Sigmoid colon (tissue), 4 donors: ENCODE data around the gene AUTS2.

ENCODE experiments used
- POLR2AphosphoS5 ChIP-seq, 4 donors: sonication (generic); formaldehyde crosslinking; IDR thresholded peaks; one replicate each; pipeline ENCODE4 v1.6.1; 2017; ENCODE audit warnings: antibody characterized with exemption in 4 of 4
- TF ChIP-seq, protein P1 (sequence below), 4 experiments: fragments of 450-650 bp in 3 of 4; fragments of 200-600 bp in 1 of 4; IDR thresholded peaks; one replicate each; pipeline ENCODE4 v1.5.1; 2016 to 2019; ENCODE audit warnings: antibody characterized with exemption in 4 of 4, mild to moderate bottlenecking in 3 of 4, moderate library complexity in 2 of 4

DNA sequence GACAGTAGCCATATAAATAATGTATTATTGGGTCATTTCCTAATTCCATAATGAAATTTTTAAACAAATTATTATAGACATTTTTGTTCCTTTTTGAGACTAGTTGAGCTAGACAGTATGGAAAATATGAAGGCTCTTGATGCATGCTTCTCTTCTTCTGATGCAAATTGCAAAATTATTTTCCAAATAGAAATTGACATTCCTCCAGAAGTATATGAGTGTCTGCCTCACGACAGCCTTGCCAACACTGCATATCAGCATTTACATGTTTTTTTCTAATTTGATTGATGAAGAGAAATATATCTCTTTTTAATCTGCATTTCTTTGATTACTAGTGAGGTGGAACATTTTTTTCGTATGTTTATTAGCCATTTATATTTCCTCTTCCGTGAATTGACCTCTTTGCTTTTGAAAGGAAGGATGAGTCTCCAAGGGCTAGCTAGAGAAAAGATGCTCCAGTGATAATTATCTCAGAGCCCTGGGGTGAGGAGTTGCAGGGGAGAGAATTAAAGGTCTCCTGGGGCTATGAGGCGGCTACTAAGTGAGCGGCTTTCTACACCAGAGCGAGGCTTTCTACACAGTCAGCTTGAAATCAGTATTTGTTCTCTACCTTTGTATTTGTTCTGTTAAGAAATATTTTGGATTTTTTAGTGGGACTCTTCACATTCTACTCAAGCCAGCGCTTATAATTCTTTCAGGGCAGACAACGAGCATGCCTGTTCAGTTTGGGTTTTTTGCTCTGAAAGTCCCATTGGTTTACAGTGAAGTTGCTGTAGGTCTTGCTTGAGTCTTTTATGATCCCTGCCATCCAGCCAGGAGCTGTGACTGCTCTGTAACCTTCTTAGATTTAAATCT lies 821.5 kb downstream of the AUTS2 start:
- TF ChIP-seq, protein P1, sequence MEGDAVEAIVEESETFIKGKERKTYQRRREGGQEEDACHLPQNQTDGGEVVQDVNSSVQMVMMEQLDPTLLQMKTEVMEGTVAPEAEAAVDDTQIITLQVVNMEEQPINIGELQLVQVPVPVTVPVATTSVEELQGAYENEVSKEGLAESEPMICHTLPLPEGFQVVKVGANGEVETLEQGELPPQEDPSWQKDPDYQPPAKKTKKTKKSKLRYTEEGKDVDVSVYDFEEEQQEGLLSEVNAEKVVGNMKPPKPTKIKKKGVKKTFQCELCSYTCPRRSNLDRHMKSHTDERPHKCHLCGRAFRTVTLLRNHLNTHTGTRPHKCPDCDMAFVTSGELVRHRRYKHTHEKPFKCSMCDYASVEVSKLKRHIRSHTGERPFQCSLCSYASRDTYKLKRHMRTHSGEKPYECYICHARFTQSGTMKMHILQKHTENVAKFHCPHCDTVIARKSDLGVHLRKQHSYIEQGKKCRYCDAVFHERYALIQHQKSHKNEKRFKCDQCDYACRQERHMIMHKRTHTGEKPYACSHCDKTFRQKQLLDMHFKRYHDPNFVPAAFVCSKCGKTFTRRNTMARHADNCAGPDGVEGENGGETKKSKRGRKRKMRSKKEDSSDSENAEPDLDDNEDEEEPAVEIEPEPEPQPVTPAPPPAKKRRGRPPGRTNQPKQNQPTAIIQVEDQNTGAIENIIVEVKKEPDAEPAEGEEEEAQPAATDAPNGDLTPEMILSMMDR (IDR thresholded peaks at IDR 0.05): no peak
- no peak for TF ChIP-seq POLR2AphosphoS5 (IDR thresholded peaks at IDR 0.05)
